GM18508 (cell line): ENCODE measurements around the gene FGA.

Experiments
- ATAC-seq: cut with Tn5 transposase; IDR thresholded peaks from one replicate; pipeline ENCODE4 v1.9.1; 2021; ENCODE audit warnings: moderate number of reproducible peaks; ENCODE audit not compliant: insufficient read depth, unreplicated experiment

FGA gene

DNA sequence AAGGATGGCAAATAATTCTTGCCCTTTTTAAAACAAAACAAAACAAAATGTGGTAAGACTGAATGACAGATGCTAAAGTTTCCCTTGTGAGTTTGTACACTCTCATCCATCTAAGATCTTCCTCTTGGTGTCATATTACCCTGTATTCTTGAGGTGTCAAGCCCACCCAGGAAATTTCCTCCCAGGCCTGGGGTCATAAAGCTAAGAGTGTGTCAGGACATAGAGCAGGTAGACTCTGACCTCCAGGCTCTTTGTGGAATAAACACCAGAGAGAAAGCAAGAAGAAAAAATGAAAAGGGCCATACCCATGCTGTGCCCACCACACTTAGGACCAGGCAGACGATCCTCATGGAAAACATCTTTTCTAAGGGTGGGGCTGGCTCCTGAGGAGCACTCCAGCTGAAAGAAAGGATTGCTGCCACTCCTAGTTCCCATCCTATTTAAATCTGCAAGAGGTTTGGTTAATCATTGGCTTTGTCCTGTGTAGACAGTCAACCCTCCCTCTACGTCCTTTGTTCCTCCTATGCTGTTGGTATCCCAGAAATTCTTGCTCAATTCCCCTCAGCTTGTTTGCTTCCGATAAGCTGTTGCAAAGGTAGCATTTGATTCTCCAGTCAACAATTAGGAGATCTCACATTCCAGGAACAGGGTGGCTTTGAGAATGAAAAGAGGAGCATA lies at the start of gene FGA:
Gene FGA (minus strand): TSS at position 414 of the 678 bp plus-strand sequence. CDS start 55 bp downstream, at position 359.
- no peak for ATAC-seq

DNA sequence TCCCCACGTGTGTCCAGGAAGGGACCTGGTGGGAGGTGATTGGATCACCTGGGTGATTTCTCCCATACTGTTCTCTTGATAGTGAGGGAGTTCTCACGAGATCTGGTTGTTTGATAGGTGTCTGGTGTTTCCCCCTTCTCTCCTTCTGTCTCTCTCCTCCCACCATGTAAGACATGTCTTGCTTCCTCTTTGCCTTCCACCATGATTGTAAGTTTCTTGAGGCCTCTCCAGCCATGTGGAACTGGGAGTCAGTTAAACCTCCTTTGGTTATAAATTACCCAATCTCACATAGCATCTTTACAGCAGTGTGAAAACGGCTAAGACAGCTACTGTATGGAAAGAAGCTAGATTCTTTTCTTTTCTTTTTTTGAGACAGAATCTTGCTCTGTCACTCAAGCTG lies 43.5 kb upstream of the FGA start:
- ATAC-seq: peak; percentile 55

DNA sequence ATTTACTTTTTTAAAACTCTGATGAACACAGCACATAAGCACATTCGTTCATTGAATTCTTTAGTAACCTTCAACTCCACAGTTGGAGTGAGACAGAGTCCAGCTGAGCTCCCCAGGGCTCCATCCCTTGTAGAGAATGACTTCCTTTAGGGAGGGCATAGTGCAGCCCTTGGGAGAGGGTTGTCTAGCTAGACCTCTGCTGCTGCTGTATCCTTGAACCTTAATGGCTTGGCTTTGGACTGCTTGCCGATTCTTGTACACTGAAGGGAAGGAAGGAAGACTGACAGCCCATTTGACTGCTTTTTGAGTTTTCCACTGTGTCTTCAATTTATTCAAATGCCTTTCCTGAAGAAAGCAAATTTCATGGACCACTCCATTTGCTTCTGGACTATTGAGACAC lies 41.3 kb upstream of the FGA start:
- no peak for ATAC-seq

GRCh38 chr4:154630324-154630723 lies 39.8 kb upstream of the FGA start:
- no peak for ATAC-seq

DNA sequence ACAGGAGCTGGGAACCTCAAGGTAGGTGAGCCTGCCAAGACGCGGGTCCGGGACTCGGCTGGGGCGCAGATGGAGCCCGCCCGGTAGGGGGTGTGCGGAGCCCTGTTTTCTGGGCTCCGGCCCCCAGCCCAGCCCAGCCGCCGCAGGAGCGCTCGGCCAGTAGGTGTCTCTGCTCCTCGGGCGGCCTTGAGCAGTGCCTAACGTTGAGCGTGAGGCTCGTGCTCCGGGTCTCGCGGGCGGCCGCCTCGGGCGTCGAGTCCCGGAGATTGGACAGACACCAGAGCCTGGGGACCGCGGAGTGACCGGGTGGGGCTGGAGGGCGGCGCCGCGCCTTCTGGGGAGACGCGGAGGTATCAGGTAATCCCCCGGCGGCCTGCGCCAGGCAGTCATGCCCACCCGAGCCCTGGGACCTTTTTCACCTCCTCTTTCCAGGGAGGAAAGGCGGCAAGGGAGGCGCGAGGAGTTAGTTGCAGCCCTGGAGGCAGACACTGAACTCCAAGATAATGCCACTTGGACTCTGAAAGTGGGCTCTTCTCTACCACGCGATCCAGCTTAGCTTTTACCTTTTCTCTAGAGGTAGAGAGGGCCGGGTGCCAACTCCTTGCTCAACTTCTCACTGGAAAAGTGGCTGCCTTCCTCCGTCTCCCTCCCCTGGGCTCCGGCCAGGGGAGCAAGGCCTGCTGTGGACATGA lies 36.4 kb upstream of the FGA start:
- ATAC-seq: peak; percentile 73

GRCh38 chr4:154625971-154626370 lies 35.4 kb upstream of the FGA start:
- no peak for ATAC-seq

DNA sequence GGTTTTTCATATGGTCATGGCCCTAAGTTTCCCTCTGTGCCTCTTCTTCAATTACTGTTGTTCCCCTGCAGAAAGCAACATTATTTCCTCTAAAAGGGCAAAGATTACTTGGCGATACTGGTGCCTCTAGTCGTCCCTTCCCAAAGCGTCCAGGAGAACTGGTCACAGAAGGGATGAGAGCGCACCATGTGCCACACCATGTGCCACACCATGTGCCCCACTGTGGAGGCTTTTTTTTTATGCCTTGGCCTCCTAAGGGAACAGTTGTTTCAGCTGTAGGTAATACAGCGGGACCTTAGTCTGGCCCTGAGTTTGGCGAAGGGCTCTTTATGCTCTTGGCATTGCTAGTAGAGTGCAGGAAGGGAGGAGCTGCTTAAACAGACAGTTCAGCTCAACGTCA lies 33.5 kb upstream of the FGA start:
- no peak for ATAC-seq

- no peak for ATAC-seq
These were observed 32.9 kb upstream of the FGA start for GRCh38 chr4:154623436-154623835.

- peak; percentile 40 for ATAC-seq
These were observed 32.1 kb upstream of the FGA start for GRCh38 chr4:154622598-154622997.

- no peak for ATAC-seq
These were observed 29.6 kb upstream of the FGA start for GRCh38 chr4:154620111-154620510.

GRCh38 chr4:154618708-154619315 lies 28.3 kb upstream of the FGA start:
- peak; percentile 56 for ATAC-seq

- no peak for ATAC-seq
These were observed 27.3 kb upstream of the FGA start for GRCh38 chr4:154617820-154618317.

- ATAC-seq: peak; percentile 93
These were observed 26.2 kb upstream of the FGA start for GRCh38 chr4:154616731-154617130.

- no peak for ATAC-seq
These were observed 25.7 kb upstream of the FGA start for GRCh38 chr4:154616287-154616686.

- no peak for ATAC-seq
These were observed 24.7 kb upstream of the FGA start for GRCh38 chr4:154615211-154615610.

- no peak for ATAC-seq
These were observed 23.8 kb upstream of the FGA start for GRCh38 chr4:154614306-154614705.

GRCh38 chr4:154612472-154613414 lies 22.2 kb upstream of the FGA start, which contains the start of gene FGG:
FGG (minus strand) TSS chr4:154612656; CDS start chr4:154612609, 47 bp downstream.
- ATAC-seq: no peak

DNA sequence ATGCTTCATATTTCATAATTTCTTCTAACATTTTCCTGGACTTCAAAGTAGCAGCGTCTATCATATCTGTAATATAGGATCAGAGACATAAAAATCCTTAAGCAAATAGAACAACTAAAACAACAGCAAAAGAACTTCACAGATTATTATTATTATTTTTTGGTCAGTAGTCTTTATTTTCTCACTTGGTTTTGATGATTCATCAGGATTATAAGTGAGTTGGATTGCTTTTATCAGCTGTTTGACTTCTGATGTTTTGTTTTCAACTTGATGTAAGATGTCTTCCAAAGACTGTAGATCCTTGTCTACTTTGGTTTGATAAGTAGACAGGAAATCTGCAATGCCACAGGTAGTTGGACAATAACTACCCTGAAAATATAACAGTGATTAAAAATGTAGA lies 21.3 kb upstream of the FGA start:
- no peak for ATAC-seq

DNA sequence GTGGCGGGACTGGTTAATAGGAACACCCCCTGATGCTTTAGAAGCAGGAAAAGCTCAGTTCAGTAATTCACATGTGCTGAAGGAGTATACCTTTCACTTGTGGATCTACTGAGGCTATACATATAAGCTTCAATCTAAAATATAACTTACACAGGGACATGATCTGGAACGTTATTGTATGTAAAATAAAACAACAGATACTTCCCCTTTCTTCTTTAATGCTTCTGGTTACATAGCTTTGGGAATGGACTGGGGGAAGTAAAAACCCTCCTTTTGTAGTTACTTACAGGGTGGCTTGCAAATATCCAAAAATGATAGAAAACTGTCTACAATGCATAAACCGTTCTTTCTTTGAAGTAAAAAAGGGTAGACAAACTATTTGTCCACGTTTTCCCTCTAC lies 20.0 kb upstream of the FGA start:
- no peak for ATAC-seq

- ATAC-seq: no peak
These were observed 19.0 kb upstream of the FGA start for GRCh38 chr4:154609532-154609931.
